Measurements from ENCODE around the gene CNTROB.
"Not testable (repeated sequence)": the region's sequence is repeated elsewhere in the genome, so short reads cannot be mapped to it uniquely, and the experiment has no call there.

CNTROB gene

GRCh38 chr17:7945651-7946050 is 13.6 kb downstream of the CNTROB start:
- DNase-seq (ENCODE audit: low read depth, low spot score), result no peak

- DNase-seq (ENCODE audit: low read depth, low spot score), result no peak
Observed at GRCh38 chr17:7946441-7946840, 14.4 kb downstream of the CNTROB start.

- no peak for DNase-seq (ENCODE audit: low read depth, low spot score)
Observed at GRCh38 chr17:7947651-7948050, 15.6 kb downstream of the CNTROB start.

GRCh38 chr17:7950578-7950977 is 18.6 kb downstream of the CNTROB start:
- no peak for DNase-seq (ENCODE audit: low read depth, low spot score)

GRCh38 chr17:7951143-7951792 is 19.3 kb downstream of the CNTROB start:
- DNase-seq (ENCODE audit: low read depth, low spot score), result no peak

- not testable (repeated sequence) for DNase-seq (ENCODE audit: low read depth, low spot score)
Observed at GRCh38 chr17:7953266-7953665, 21.3 kb downstream of the CNTROB start.

GRCh38 chr17:7955414-7956227 is 23.6 kb downstream of the CNTROB start:
- DNase-seq (ENCODE audit: low read depth, low spot score), result no peak

- DNase-seq (ENCODE audit: low read depth, low spot score), result peak; percentile 15
Observed at GRCh38 chr17:7956228-7956965, 24.4 kb downstream of the CNTROB start.

GRCh38 chr17:7959503-7960253 is 27.7 kb downstream of the CNTROB start:
- DNase-seq (ENCODE audit: low read depth, low spot score), result no peak

GRCh38 chr17:7961421-7961820 is 29.4 kb downstream of the CNTROB start:
- DNase-seq (ENCODE audit: low read depth, low spot score), result no peak

- DNase-seq (ENCODE audit: low read depth, low spot score), result no peak
Observed at GRCh38 chr17:7967751-7968150, 35.7 kb downstream of the CNTROB start.

- DNase-seq (ENCODE audit: low read depth, low spot score), result no peak
Observed at GRCh38 chr17:7969433-7969832, 37.4 kb downstream of the CNTROB start.

- DNase-seq (ENCODE audit: low read depth, low spot score), result no peak
Observed at GRCh38 chr17:7971651-7972050, 39.6 kb downstream of the CNTROB start.

GRCh38 chr17:7972131-7972785 is 40.3 kb downstream of the CNTROB start:
- DNase-seq (ENCODE audit: low read depth, low spot score), result no peak

GRCh38 chr17:7974638-7975131 is 42.7 kb downstream of the CNTROB start:
- no peak for DNase-seq (ENCODE audit: low read depth, low spot score)

GRCh38 chr17:7977039-7977438 is 45.0 kb downstream of the CNTROB start:
- DNase-seq (ENCODE audit: low read depth, low spot score), result no peak

- DNase-seq (ENCODE audit: low read depth, low spot score), result no peak
Observed at GRCh38 chr17:7977805-7978204, 45.8 kb downstream of the CNTROB start.

GRCh38 chr17:7982173-7982572 is 50.2 kb downstream of the CNTROB start:
- DNase-seq (ENCODE audit: low read depth, low spot score), result peak; percentile 36

GRCh38 chr17:7982666-7983065 is 50.7 kb downstream of the CNTROB start:
- DNase-seq (ENCODE audit: low read depth, low spot score), result no peak

GRCh38 chr17:7984904-7985303 is 52.9 kb downstream of the CNTROB start:
- DNase-seq (ENCODE audit: low read depth, low spot score), result no peak

All from astrocyte of the hippocampus (primary cell).